ENCODE results near the gene CAVIN3.

- TF ChIP-seq CTCF (IDR thresholded peaks at IDR 0.05) (peak; percentile 41), EZH2 (IDR thresholded peaks at IDR 0.05) (no peak)
Measured at GRCh38 chr11:6297831-6298230, 22.5 kb downstream of the CAVIN3 start.

Measured in neural progenitor cell (in vitro differentiated cells).